PC-9 (cell line): ENCODE results near the gene MUC5AC.

Experiments used
- CTCF ChIP-seq: fragments of 200-600 bp; sonication (generic); conservative IDR thresholded peaks from 2 replicates; pipeline ENCODE4 v1.6.1; 2017; ENCODE audit warnings: mixed run types, antibody characterized with exemption, mild to moderate bottlenecking, moderate library complexity
- EZH2 ChIP-seq: fragments of 200-600 bp; sonication (generic); IDR thresholded peaks from 2 replicates; pipeline ENCODE4 v1.8.0; 2017; ENCODE audit warnings: antibody characterized with exemption, low read depth

DNA sequence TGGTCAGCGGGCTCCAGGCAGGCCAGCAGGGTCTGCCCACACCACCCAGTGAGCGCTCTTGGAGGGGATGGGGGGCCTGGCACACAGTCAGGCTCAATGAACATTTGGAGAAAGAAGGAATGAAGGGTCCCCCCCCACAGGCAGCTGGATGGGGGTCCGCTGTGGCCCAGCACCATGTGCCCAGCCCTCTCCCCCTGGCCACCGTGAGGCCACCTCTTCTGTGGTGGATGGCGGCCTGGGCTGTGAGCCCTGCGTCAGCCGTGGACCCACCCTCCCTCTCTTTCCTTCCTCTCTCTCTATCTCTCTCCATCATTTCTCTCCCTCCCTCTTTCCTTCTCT, 35.1 kb upstream of the MUC5AC start:
- TF ChIP-seq CTCF (no peak), EZH2 (no peak)
